ENCODE data around the gene RPL13A. TPM values are rescaled to one million over a fixed set of nuclear protein-coding genes. Genes with fewer than 3 reads are reported as not detected.

Gene RPL13A
- total and polyA plus RNA-seq, 9 of the 15 experiments (the other 6 are each of a cell fraction or from before 2014, with no cell fraction given), result 1,744 to 5,482 (median 2,949) TPM

GRCh38 chr19:49469828-49470614 is 17.4 kb upstream of the RPL13A start (continued):
- TF ChIP-seq, protein P1, sequence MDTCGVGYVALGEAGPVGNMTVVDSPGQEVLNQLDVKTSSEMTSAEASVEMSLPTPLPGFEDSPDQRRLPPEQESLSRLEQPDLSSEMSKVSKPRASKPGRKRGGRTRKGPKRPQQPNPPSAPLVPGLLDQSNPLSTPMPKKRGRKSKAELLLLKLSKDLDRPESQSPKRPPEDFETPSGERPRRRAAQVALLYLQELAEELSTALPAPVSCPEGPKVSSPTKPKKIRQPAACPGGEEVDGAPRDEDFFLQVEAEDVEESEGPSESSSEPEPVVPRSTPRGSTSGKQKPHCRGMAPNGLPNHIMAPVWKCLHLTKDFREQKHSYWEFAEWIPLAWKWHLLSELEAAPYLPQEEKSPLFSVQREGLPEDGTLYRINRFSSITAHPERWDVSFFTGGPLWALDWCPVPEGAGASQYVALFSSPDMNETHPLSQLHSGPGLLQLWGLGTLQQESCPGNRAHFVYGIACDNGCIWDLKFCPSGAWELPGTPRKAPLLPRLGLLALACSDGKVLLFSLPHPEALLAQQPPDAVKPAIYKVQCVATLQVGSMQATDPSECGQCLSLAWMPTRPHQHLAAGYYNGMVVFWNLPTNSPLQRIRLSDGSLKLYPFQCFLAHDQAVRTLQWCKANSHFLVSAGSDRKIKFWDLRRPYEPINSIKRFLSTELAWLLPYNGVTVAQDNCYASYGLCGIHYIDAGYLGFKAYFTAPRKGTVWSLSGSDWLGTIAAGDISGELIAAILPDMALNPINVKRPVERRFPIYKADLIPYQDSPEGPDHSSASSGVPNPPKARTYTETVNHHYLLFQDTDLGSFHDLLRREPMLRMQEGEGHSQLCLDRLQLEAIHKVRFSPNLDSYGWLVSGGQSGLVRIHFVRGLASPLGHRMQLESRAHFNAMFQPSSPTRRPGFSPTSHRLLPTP (IDR thresholded peaks at IDR 0.05; ENCODE audit: borderline replicate concordance, extremely low read depth, insufficient read length), result no peak
- no peak for TF ChIP-seq ZNF318 (IDR thresholded peaks at IDR 0.05; ENCODE audit: borderline replicate concordance in 1 of 2, low read depth in 1 of 2)
- TF ChIP-seq SMARCA5 (IDR thresholded peaks at IDR 0.05), result peak; percentile 80
- no peak for TF ChIP-seq SNRNP70 (optimal IDR thresholded peaks at IDR 0.05; ENCODE audit: low read depth, low read length)
- no peak for TF ChIP-seq SP1 (CRISPR knock-in tag; IDR thresholded peaks at IDR 0.05)
- TF ChIP-seq GATAD2B (IDR thresholded peaks at IDR 0.05; ENCODE audit: borderline replicate concordance), result no peak
- TF ChIP-seq RAD21 (CRISPR knock-in tag; conservative IDR thresholded peaks at IDR 0.05 in 1 of 2, IDR thresholded peaks at IDR 0.05 in 1 of 2), result peak in 1 of 2 experiments; percentile 66; a peak in 2 of 4 replicates
